Kidney (tissue), 14 donors: Measurements from ENCODE around the gene MEGF6. TPM values are rescaled to one million over a fixed set of nuclear protein-coding genes. Genes with fewer than 3 reads are reported as not detected.

Experiments used
- DNase-seq, 5 donors: peaks; one replicate each; pipeline ENCODE4 v3.0.0-alpha.2; 2013 to 2020
- FAIRE-seq: peaks from 2 replicates; lab custom pipeline; 2012; peaks lifted over from hg19 to GRCh38; lab: Jason Lieb, UNC
- H3K27ac ChIP-seq, 2 donors: one replicate each; pipeline ENCODE4 v1.7.0; 2013; ENCODE audit warnings: low read depth in 2 of 2, low read length in 2 of 2, inconsistent platforms in 1 of 2
- H3K27me3 ChIP-seq: one replicate; pipeline ENCODE4 v1.7.1; 2013; ENCODE audit warnings: low read length, inconsistent platforms; ENCODE audit not compliant: control insufficient read depth, insufficient read depth
- H3K36me3 ChIP-seq, 3 donors: one replicate each; pipeline versions ENCODE4 v1.7.0 to v1.7.1; 2013; ENCODE audit warnings: low read length in 3 of 3, control low read depth in 1 of 3, inconsistent platforms in 1 of 3; ENCODE audit not compliant: insufficient read depth in 3 of 3, control insufficient read depth in 2 of 3
- H3K4me1 ChIP-seq, 3 donors: one replicate each; pipeline versions ENCODE4 v1.7.0 to v1.7.1; 2013; ENCODE audit warnings: low read length in 3 of 3, inconsistent platforms in 1 of 3, low read depth in 1 of 3; ENCODE audit not compliant: control insufficient read depth in 2 of 3, insufficient read depth in 2 of 3
- H3K4me3 ChIP-seq, 3 donors: one replicate each; pipeline versions ENCODE4 v1.7.0 to v1.8.1; 2013; ENCODE audit warnings: low read length in 3 of 3, control low read depth in 1 of 3, inconsistent platforms in 1 of 3
- H3K9ac ChIP-seq, 3 donors: one replicate each; pipeline versions ENCODE4 v1.7.0 to v1.7.1; 2013; ENCODE audit warnings: low read length in 3 of 3, control low read depth in 1 of 3, inconsistent platforms in 1 of 3
- H3K9me3 ChIP-seq, 3 donors: one replicate each; pipeline versions ENCODE4 v1.7.0 to v1.7.1; 2013; ENCODE audit warnings: low read length in 3 of 3, control low read depth in 1 of 3, inconsistent platforms in 1 of 3; ENCODE audit not compliant: control insufficient read depth in 2 of 3, insufficient read depth in 1 of 3
- CTCF ChIP-seq: IDR thresholded peaks from 3 replicates; pipeline ENCODE4 v1.5.1; 2012; ENCODE audit warnings: mild to moderate bottlenecking, moderate library complexity, borderline replicate concordance; ENCODE audit not compliant: insufficient read depth; ENCODE audit errors: extremely low read depth
- intact Hi-C: fragments of 100-400 bp; cut with DNase I; formaldehyde crosslinking; loops from one replicate; pipeline ENCODE4 v1.11.1; 2022
- polyA plus RNA-seq: library from polyadenylated mRNA; stranded (reverse); fragments of 350-450 nt; fragmentation: Illumina TruSeq; extraction: RNeasy Lipid Tissue Mini Kit (QIAGEN cat#74804); gene quantifications from one replicate; pipeline ENCODE4 v1.2.3, GENCODE V29; 2014; ENCODE audit warnings: low read depth, low replicate concordance; ENCODE audit not compliant: insufficient read depth
- total RNA-seq: library from RNA; stranded (reverse); fragmentation: NEBNext Ultra II Directional; extraction: Animal tissue kit (Norgen Biotek cat#: 25700); gene quantifications from one replicate; pipeline ENCODE4 v1.2.1, GENCODE V29; 2021
- donor health status: control.
- donor health status: control.
- donor health status: control.
- donor health status: control.
- donor health status: control.
- donor health status: DM: yes; HTN: yes; CAD: no.
- donor health status: Normal renal cell carcinoma (clear cell type).

The MEGF6 gene
- total and polyA plus RNA-seq, 2 donors from 2014 or later = 2.8 to 10.9 TPM

GRCh38 chr1:3527774-3528173 is 83.5 kb downstream of the MEGF6 start:
- TF ChIP-seq CTCF = no peak
- H3K4me1 ChIP-seq = peaks cover 0 to 12% (median 5%) of the 10 kb centered on the region in 3 donors
- no peak overlapping the region for H3K27ac ChIP-seq
- H3K4me3 ChIP-seq = no peak overlapping the region
- no peaks in the 10 kb centered on the region for H3K36me3 ChIP-seq
- DNase-seq (no peak), FAIRE-seq (no peak)
- H3K27me3 ChIP-seq = no peaks in the 10 kb centered on the region
- no peaks in the 10 kb centered on the region for H3K9me3 ChIP-seq
- no peak overlapping the region for H3K9ac ChIP-seq
- intact Hi-C loops = no loop called here

DNA sequence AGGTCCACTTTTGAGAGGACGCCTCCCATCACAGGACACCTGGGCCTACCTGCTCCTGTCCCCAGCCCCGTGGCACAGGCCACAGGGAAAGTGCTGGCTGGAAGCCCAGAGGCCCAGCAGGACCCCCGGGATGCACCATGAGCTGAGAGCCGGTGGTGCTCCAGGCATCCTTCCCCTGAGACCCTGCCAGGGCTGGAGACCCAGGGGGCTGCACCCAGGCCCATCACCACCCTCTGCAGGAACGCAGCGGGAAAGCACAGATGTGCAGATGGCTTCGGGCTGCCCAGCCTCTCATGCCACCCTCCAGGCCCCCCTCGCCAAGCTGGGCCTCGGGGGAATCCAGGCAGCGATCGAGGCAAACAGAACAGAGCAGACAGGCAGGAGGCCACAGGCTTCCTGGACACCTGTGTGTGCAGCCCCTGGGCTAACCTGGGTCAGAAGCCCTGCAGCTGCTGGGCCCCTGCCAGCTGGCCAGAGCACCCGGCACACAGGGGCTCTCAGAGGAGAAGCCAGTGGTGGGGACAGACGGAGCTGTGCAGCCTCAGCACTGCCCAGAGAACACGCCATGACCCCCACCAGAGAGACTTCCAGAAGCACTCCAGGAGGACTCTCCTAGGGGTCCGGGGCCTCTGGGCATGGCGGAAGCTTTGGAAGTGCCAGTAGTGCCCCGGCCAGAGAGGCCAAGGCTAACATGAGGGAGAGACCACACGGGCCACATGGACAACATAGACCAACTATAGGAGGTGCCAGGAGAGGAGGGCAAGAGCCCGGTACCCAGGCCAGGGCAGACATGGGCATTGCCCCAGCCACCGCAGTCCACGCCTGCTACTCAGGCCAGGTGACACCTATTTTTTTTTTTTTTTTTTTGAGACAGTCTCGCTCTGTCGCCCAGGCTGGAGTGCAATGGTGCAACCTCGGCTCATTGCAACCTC is 85.5 kb downstream of the MEGF6 start:
- Histone ChIP-seq H3K4me1 (peaks cover 0 to 12% (median 5%) of the 10 kb centered on the region in 3 donors), H3K4me3 (no peak overlapping the region), H3K9me3 (no peaks in the 10 kb centered on the region), H3K36me3 (no peaks in the 10 kb centered on the region), H3K27ac (no peak overlapping the region), H3K27me3 (no peaks in the 10 kb centered on the region), H3K9ac (no peak overlapping the region)
- FAIRE-seq = no peak
- intact Hi-C loops = no loop called here
- no peak for DNase-seq
- no peak for TF ChIP-seq CTCF

DNA sequence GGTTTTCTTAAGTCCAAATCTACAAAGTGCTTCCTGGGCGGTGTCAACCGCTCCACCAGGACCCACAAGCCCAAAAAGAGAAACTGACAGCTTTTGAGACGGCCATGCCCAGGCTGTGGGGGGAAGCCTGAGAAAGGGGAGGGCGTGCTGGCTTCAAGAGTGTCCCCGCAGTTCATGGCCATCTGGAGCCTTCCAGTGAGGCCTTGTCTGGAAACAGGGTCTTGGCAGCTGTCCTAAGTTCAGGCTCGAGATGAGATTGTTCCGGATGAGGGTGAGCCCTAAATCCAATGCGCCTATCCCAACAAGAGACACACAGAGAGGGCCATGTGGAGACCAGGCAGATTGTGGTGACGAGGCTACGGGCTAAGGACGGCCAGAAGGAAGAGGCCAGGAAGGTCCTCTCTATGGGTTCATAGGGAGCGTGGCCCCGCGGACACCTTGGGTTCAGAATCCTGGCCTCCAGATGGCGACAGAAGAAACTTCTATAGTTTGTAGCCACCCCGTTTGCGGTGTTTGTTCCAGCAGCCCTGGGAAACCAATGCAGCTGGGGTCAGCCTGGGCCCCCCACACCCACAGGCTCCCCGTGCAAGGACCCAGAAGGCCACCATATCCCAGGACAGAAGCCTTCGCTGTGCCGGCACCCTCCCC is 86.6 kb downstream of the MEGF6 start:
- Histone ChIP-seq H3K4me1 (peaks cover 0 to 5% (median 3%) of the 10 kb centered on the region in 3 donors), H3K4me3 (no peak overlapping the region), H3K36me3 (no peaks in the 10 kb centered on the region), H3K27me3 (no peaks in the 10 kb centered on the region), H3K9ac (no peak overlapping the region), H3K9me3 (no peaks in the 10 kb centered on the region), H3K27ac (no peak overlapping the region)
- DNase-seq (no peak), FAIRE-seq (no peak)
- intact Hi-C loops = no loop called here
- no peak for TF ChIP-seq CTCF
